K562 (cell line): ENCODE measurements around the gene C3. TPM values are rescaled to one million over a fixed set of nuclear protein-coding genes. Genes with fewer than 3 reads are reported as not detected.

ENCODE experiments used
- FOSL1 ChIP-seq: fragments of 200-800 bp; sonication (Bioruptor generic); conservative IDR thresholded peaks from 2 replicates; pipeline ENCODE4 v1.6.1; 2016; ENCODE audit warnings: missing genetic modification characterization, missing compliant biosample characterization
- KDM1A ChIP-seq, 2 experiments: fragments of 450-650 bp; IDR thresholded peaks; 2 replicates each; pipeline ENCODE4 v1.6.1; 2016; ENCODE audit warnings: mild to moderate bottlenecking in 2 of 2
- ZNF253 ChIP-seq: fragments of 250-450 bp; sonication (Bioruptor Pico); conservative IDR thresholded peaks from 2 replicates; pipeline ENCODE4 v1.6.1; 2021; ENCODE audit warnings: mild to moderate bottlenecking
- polyA plus RNA-seq, 8 experiments: library from polyadenylated mRNA; depleted of rRNA in 4 of 8; stranded (reverse) in 5 of 8; unstranded in 3 of 8; fragments of >200 nt; fragmentation: Nextera tagmentation in 2 of 8; fragmentation: Illumina TruSeq in 1 of 8; extraction: Ambion mirVana in 2 of 8; extraction: Trizol in 1 of 8; gene quantifications; 2 replicates each; pipeline versions ENCODE4 v1.2.1 to v1.2.3, GENCODE V29; 2011 to 2014; ENCODE audit warnings: inconsistent platforms in 1 of 8, missing spikeins in 1 of 8
- total RNA-seq, 7 experiments: library from RNA; depleted of rRNA in 6 of 7; stranded (reverse); fragments of >200 nt in 6 of 7; fragmentation: Illumina TruSeq in 2 of 7; extraction: Trizol in 2 of 7; gene quantifications; 2 replicates each; pipeline versions ENCODE4 v1.2.1 to v1.2.3, GENCODE V29; 2011 to 2021; ENCODE audit warnings: low replicate concordance in 1 of 7
- TF ChIP-seq, protein P1 (sequence below): fragments of 200-800 bp; sonication (Bioruptor generic); IDR thresholded peaks from 2 replicates; pipeline ENCODE4 v1.6.1; 2017; ENCODE audit warnings: missing genetic modification characterization, missing compliant biosample characterization
- TF ChIP-seq, protein P2 (sequence below), 2 experiments: fragments of 450-650 bp; formaldehyde crosslinking in 1 of 2; IDR thresholded peaks; 2 replicates each; pipeline versions ENCODE4 v1.4.0 to v1.6.1; 2014 to 2020; ENCODE audit warnings: mild to moderate bottlenecking in 2 of 2, borderline replicate concordance in 1 of 2, low read depth in 1 of 2

Gene C3
- total and polyA plus RNA-seq, 9 of the 15 experiments (the other 6 are each of a cell fraction or from before 2014, with no cell fraction given): 0.59 to 10.6 (median 2.2) TPM

DNA sequence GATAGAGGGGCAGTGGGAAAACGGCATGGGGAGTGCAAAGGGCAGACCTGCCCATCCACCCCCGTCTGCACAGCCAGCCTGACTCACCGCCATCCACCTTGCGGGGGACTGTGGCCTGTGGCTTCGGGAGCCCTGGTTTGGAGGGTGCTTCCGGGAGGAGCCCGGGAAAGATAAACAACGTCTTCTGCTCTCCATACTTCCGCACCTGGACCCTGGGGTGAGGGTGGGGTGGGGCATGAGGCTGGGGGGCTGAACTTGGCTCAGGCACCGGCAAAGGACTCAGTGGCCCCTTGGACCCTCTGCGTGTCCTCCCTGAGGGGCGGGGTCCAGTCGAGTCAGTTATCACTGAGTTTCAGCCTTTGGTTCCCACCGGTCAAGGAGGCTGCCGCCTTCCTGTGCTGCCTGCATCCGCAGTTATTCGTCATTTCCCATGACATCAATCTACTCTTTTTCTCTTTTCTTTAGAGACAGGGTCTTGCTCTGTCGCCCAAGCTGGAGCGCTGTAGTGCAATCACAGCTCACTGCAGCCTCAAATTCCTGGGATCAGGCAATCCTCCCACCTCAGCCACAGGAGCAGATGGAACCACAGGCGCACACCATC, 13.7 kb upstream of the C3 start (continued):
- peak; percentile 55 for TF ChIP-seq FOSL1
- no peak for TF ChIP-seq ZNF253 (CRISPR knock-in tag)
- TF ChIP-seq KDM1A (IDR thresholded peaks at IDR 0.05): peak; percentile 85 to 86; a peak in 3 of 4 replicates
- TF ChIP-seq, protein P1, sequence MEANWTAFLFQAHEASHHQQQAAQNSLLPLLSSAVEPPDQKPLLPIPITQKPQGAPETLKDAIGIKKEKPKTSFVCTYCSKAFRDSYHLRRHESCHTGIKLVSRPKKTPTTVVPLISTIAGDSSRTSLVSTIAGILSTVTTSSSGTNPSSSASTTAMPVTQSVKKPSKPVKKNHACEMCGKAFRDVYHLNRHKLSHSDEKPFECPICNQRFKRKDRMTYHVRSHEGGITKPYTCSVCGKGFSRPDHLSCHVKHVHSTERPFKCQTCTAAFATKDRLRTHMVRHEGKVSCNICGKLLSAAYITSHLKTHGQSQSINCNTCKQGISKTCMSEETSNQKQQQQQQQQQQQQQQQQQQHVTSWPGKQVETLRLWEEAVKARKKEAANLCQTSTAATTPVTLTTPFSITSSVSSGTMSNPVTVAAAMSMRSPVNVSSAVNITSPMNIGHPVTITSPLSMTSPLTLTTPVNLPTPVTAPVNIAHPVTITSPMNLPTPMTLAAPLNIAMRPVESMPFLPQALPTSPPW: peak; percentile 39
- TF ChIP-seq, protein P2, sequence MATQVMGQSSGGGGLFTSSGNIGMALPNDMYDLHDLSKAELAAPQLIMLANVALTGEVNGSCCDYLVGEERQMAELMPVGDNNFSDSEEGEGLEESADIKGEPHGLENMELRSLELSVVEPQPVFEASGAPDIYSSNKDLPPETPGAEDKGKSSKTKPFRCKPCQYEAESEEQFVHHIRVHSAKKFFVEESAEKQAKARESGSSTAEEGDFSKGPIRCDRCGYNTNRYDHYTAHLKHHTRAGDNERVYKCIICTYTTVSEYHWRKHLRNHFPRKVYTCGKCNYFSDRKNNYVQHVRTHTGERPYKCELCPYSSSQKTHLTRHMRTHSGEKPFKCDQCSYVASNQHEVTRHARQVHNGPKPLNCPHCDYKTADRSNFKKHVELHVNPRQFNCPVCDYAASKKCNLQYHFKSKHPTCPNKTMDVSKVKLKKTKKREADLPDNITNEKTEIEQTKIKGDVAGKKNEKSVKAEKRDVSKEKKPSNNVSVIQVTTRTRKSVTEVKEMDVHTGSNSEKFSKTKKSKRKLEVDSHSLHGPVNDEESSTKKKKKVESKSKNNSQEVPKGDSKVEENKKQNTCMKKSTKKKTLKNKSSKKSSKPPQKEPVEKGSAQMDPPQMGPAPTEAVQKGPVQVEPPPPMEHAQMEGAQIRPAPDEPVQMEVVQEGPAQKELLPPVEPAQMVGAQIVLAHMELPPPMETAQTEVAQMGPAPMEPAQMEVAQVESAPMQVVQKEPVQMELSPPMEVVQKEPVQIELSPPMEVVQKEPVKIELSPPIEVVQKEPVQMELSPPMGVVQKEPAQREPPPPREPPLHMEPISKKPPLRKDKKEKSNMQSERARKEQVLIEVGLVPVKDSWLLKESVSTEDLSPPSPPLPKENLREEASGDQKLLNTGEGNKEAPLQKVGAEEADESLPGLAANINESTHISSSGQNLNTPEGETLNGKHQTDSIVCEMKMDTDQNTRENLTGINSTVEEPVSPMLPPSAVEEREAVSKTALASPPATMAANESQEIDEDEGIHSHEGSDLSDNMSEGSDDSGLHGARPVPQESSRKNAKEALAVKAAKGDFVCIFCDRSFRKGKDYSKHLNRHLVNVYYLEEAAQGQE (IDR thresholded peaks at IDR 0.05; ENCODE audit: borderline replicate concordance): no peak
- TF ChIP-seq, protein P2 (CRISPR knock-in tag; IDR thresholded peaks at IDR 0.05; ENCODE audit: low read depth): 0 out of 2 replicates have a peak, but pooled peaks have one; percentile 22
